EH (cell line): Measurements from ENCODE around the gene CFAP299.
A peak's percentile ranks its signal among the peaks of the same experiment; 100 is the strongest.
"Not testable (repeated sequence)": the region's sequence is repeated elsewhere in the genome, so short reads cannot be mapped to it uniquely, and the experiment has no call there.

Experiments used
- DNase-seq: peaks from one replicate; pipeline ENCODE4 v3.0.0-alpha.2; 2015; ENCODE audit warnings: low read depth

CFAP299 gene

GRCh38 chr4:80331693-80332092, 3.8 kb upstream of the CFAP299 start:
- no peak for DNase-seq

- DNase-seq: peak; percentile 7
Measured at GRCh38 chr4:80333121-80333520, 2.4 kb upstream of the CFAP299 start.

GRCh38 chr4:80334568-80334967, 962 bp upstream of the CFAP299 start:
- DNase-seq: no peak

DNA sequence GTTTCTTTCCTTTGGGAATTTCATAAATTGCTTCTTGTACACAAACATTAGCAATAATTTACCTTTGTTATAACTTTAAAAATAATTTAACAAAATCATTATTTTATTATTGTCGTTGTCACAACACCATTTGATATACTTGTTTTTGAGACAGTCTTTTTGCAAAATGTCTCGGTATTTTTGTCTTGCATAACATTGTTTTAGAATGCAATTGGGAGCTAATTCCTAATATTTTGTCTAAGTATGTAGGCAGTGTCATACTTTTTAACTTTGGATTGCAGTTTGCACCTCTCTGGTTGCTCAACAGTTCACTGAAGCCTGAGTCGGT, 340 bp upstream of the CFAP299 start:
- DNase-seq: no peak

- peak; percentile 45 for DNase-seq
Measured at GRCh38 chr4:80336582-80336981, 1.1 kb downstream of the CFAP299 start.

DNA sequence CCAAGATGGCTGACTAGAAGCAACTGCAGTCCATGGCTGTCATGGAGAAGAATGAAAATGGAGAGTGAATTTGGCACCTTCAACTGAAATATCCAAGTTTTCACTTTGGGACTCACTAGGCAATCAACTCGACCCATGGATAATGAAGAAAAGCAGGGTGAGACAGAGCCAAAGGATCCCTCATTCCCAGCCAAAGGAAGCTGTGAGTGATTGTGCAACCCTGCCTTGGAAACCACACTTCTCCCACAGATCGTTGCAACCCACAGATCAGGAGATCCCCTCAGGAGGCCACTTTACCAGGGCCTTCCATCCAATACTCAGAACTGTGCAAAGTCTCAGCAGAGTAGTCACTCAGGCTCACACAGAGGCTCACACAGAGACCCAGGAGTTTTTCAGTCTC, 4.5 kb downstream of the CFAP299 start:
- DNase-seq: peak; percentile 24

- not testable (repeated sequence) for DNase-seq
Measured at GRCh38 chr4:80342684-80343083, 7.2 kb downstream of the CFAP299 start.

GRCh38 chr4:80343887-80344286, 8.4 kb downstream of the CFAP299 start:
- DNase-seq: no peak

- no peak for DNase-seq
Measured at GRCh38 chr4:80360084-80360483, 24.6 kb downstream of the CFAP299 start.

DNA sequence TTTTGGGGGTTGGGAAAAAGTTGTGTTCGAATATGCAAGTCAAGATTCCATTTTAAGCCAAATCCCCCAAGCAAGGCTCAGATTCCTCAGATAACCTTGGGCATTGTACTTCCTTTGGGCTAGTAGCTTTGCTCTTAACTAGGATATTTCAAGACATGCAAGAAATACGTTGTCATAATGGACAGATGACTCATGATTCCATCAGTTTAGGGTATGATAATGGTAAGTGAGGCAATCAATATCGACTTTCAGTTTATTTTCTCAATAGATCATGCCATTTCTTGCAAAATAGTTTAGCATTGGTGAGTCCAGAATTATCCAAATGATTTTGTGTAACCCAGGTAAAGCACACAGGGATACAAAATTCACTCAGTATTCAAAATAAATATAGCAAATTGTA, 25.4 kb downstream of the CFAP299 start:
- DNase-seq: no peak

GRCh38 chr4:80361329-80361900, 25.9 kb downstream of the CFAP299 start:
- DNase-seq: peak; percentile 45

- peak; percentile 40 for DNase-seq
Measured at GRCh38 chr4:80362578-80363181, 27.1 kb downstream of the CFAP299 start.

GRCh38 chr4:80365928-80366327, 30.4 kb downstream of the CFAP299 start:
- peak; percentile 76 for DNase-seq

DNA sequence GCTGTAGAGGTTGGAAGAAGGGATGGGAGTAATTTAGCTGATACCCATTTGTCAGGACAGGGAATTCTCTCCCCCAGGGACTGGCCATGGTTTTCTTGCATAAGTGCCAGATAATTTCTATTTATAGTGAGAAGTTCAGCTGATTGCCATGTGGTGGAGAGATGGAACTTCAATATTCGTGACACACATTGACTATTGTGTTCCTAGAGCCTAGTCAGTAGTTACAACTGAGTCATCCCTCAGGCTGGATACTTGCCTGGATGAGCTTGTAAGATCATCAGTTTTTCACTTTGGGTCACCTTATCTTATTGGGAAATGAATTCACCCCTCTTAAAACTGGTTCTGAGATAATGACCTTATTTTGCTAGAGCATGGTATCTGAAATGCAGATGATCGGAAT, 32.2 kb downstream of the CFAP299 start:
- DNase-seq: peak; percentile 62

GRCh38 chr4:80370635-80371034, 35.1 kb downstream of the CFAP299 start:
- DNase-seq: no peak

GRCh38 chr4:80371046-80371445, 35.5 kb downstream of the CFAP299 start:
- no peak for DNase-seq

- no peak for DNase-seq
Measured at GRCh38 chr4:80374180-80374579, 38.6 kb downstream of the CFAP299 start.

DNA sequence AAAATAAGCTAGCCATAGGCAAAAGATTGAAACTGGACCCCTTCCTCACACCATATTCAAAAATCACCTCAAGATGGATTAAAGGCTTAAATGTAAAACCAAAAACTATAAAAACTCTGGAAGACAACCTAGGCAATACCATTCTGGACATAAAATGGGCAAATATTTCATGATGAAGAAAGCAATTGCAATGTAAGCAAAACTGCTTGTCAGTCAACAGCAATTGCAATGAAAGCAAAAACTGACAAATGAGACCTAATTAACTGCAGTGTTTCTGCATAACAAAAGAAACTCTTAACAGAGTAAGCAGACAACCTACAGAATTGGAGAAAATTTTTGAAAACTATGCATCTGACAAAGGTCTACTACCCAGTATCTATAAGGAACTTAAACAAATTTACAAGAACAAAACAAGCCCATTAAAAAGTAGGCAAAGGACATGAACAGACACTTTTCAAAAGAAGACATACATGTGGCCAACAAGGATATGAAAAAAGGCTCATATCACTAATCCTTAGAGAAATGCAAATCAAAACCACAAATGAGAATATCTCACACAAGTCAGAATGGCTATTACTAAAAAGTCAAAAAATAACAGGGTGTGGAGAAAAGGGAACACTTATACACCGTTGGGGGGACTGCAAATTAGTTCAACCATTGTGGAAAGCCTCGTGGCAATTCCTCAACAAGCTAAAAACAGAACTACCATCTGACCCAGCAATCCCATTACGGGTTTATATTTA, 46.7 kb downstream of the CFAP299 start:
- no peak for DNase-seq

DNA sequence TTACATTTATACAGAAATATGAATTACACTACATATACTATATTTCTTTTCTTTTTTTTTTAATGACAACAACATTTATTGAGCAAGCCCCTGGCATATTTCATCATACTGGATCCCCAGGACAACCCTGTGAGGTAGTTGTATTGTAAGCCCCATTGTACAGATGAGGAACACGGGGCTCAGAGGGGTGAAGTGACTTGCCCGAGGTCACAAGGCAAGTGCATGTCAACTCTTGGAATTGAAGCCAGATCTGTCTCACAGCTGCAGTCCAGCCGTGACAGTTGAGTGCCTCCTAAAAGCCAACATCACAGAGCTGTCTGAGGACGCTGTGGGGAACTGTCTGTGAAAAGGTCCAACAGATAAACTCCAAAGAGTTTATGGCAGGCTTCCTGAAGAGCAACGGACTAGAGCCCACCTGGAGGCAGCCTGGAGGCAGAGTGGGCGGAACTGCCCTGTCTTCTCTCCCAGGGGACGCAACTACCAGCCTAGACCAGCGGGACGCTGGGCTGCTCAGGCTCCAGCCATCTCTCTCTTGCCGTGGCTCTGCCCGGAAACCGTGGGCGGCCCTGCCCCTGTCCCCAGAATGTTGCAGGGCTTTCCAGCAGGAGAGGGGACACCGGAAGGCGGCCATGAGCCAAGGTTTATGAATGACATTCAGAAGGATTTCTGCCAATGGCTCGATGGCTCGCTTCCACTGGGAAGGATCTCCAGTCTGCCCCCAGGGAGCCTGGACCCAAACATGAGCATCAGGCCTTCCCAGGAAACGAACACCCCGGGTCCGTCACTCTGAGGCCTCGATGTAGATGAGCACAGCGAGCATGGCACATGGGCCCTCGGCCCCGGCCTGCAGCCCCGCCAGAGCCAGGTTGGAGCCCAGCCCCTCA, 50.1 kb downstream of the CFAP299 start:
- DNase-seq: no peak

GRCh38 chr4:80386281-80386886, 50.9 kb downstream of the CFAP299 start:
- no peak for DNase-seq

DNA sequence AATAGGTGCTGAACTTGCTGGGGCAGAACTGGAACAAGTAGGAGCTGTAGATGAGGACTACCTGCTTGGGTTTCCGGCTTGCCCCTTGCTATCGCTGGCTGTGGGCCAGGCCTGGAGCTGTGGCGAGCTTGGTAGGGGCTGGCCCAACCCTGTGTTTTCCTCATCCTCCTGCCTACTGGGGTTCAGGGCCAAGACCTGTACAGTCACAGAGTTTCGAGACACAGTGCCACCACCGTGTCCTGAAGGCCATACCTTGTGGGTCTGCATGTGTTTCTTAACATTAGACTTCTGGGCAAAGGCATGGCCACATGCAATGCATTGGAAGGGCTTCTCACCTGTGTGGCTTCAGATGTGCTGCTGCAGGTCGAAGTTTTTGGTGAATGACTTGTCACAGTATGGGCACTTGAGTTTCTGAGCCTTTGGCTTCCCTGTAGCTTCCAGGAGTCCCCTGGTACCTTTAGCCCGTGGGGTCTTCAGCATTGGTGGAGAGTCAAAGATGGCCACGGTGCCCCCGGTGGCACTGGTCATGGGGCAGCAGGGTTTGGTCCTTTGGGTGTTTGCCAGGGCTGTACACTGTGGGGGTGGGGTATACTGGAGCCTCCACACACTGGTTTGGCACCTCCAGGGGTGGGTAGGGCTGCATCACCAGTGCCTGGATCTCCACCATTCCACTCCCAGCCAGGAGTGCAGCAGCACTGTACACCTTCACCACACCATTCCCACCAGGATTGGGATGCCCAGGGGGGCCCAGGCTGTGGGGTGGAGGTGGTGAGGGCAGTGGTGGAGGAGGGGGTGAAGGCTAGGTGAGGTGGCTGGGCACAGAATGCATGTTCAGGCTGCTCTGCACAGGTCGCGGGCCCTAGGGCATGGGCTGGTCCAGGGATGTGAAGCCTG, 52.1 kb downstream of the CFAP299 start:
- no peak for DNase-seq
